GM19438 (cell line): Measurements from ENCODE around the gene HEG1.

Experiments used
- ATAC-seq: cut with Tn5 transposase; IDR thresholded peaks from one replicate; pipeline ENCODE4 v1.9.1; 2021; ENCODE audit warnings: low read depth; ENCODE audit not compliant: unreplicated experiment

The HEG1 gene

DNA sequence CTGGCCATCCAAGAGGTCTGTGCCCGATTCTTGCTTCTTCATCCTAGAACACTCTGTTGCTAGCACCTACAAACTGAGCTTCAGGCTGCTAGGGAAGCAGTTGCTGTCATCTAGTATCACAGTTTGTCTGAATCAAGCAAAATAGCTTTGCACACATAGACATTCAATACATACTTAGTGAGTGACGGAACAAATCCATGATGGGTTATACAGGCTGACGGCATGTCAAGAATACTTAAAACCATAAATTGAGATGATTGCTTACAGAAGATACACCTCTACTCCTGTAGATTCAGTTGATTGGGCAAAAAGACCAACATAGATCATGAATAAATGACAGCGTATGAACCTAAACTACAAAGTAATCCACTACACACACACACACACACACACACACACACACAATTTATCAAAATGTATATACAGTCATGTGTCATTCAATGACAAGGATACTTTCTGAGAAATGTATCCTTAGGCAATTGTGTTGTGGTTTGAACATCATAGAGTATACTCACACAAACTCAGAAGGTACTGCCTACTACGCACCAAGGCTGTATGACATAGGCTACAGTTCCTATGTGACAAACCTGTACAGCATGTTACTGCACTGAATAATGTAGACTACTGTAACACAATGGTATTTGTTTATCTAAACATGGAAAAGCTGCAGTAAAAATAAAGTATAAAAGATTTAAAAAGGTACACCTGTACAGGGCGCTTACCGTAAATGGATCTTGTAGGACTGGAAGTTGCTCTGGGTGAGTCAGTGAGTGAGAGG, 14.4 kb upstream of the HEG1 start:
- ATAC-seq, result no peak

DNA sequence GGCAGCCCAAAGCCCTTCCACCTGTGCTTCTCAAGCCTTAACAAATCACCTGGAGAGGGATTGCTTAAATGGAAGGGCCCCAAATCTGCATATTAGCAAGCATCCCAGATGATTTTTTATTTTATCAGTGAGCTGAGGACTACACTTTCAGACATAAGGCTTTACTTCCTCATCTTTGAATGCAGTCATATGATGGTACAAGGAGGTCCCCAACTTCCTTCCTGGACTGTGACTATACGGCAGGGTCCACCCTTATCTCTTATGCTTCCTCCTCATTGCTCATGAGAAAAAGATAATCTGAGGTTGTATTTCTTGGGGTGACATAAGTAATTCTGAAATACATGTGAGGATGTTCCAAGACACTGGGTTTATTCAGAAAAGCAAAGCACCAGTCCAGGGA, 13.7 kb upstream of the HEG1 start:
- ATAC-seq, result no peak

DNA sequence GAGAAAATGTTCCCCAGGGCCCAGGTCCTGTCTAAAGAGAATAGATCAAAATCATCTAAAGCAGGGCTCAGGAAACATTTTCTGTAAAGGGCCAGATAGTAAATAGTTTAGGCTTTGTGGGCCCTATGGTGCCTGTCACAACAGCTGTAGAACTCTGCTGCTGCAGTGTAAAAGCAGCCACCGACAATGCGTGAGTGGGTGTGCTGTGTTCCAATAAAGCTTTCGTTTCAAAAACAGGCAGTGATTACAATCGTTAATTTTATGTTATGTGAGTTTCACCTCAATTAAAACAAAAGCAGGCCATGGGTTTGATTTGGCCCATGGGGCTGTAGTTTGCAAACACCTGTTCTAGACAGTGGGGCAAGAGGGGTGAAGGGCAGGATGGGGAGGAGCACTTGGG, 12.5 kb upstream of the HEG1 start:
- ATAC-seq, result no peak

DNA sequence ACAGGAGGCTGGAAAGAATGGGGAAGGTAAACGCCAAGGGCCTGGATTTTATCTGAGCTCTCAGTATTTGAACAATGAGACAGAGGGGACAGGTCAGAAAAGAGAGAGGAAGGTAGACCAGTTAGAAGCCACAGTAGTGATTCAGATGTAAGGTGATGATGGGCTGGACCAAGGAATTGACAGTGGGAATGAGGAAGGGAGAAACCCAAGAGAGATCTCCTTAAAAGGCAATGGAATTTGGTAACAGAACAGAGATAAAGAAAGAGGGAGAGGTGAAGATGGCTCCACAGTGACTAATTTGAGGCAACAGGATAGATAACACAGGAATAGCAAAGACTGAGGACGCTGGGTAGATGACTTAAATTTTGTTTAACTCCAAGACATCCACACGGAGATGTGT, 11.4 kb upstream of the HEG1 start:
- ATAC-seq, result no peak

DNA sequence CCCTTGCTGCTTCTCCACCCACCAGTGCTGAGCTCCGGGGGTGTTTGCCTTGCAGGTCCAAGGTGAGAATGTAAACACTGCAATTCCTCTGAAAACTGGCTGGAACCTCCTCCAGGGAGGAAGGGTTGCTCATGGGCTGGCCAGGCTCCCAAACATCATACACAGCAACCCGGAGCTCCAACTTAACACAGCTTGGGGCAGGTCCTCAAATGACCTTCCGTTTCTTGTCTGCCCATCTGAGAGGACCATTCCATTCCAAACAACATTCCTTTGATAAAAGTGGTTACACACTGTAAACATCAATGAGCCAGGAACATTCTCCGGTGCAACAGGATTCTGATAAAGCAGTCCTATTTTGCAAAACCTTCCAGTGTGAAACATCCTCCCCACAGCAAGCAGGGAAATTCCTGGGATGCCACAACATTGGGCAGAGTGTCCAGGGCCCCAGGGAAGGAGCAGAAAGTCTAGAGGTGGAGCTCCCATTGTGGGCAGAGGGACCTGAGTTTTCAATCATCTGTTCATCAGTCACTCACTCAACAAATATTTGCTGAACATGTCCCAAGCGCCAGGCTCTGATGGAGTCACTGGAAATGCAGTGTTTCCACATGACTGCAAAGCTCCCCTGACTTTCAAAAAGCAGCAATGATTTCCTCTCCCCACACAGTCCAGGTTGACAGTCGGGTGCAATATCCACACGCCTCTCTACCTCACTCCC, 7.3 kb upstream of the HEG1 start:
- ATAC-seq, result no peak

DNA sequence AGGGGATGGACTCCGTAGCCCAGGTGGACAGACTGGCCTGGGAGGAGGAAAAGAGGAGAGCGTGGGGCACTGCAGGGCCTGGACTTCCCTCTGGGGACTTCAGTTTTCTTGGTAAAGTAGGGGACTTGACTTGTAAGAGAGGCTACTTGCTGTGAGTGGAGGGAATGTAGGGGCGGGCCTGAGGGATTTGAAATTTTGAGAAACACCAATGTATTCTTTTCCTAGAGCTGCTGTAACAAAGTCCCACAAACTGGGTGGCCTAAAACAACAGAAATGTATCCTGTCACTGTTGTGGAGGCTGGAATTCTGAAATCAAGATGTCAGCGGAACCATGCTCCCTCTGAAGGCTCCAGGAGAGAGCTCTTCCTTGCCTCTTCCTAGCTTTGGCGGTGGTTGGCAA, 5.8 kb upstream of the HEG1 start:
- no peak for ATAC-seq

DNA sequence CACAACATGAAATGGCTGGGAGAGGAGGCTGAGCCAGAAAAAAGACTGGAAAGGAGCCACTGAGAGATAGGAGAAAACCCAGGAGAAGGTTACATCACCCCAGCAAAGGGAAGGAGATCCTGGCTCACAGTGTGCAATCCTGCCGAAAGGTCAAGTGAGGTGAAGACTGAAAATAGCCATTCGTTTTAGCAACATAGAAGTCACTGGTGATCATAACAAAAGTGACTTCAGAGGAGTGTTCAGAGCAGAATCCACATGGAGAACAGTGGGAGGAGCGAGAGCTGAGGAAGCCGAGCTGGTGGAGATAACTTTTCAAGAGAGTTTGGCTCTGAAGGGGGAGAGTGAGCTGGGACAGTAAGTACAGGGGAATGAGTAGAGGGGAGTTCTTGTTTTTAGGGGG, 5.4 kb upstream of the HEG1 start:
- ATAC-seq, result no peak

DNA sequence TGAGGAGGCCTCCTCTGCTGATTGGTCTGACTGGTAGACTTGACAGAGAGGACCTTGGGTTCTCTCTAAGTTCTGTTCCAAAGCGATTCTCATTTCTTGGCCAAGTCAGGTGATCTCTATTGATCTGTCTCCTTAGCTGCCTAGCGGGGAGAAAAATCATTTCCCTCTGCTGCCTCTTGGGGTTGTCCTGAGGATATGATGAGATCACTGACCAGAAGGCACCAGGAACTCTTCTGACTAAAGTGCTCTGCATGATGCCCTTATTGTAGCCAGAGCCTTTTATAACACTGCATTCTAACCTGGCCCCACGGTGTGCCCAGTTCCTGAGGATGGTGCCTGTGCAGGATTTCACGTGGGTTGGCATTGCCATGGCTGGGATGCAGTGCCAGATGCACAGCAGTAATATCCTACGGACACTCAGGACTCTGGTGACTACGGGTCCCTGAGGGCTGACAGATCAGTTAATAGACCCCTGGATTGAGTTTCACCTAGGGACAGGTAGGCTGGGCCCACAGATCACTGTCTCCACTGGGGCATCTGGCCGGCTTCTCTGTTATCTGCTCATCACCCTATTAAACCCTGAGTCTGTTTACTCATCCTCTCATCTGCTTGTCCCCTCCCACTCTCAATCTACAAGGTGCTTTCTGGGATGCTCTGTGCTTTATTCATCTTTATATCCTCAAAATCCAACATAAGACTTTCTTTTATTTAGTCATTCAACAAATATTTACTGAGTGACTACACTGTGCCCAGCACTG, 3.9 kb upstream of the HEG1 start:
- ATAC-seq, result no peak

DNA sequence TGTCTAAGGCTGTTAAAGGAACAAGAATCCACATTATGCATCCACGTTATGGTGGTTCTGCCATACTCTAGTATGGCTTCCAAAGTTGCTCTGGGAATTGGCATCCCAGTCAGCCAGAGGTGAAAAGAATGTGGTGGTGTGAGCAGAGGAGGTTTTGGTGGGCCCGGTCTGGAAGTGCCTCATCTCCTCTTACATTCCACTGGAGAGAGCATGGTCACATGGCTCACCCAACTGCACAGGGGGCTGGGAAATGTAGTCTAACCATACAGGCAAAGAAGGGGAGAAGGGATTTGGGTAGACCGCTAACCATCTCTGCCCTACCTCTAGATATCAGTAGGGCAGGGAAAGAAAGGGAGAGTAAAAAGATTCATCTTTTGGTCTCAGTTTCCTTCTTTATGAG, 3.2 kb upstream of the HEG1 start:
- ATAC-seq, result no peak

DNA sequence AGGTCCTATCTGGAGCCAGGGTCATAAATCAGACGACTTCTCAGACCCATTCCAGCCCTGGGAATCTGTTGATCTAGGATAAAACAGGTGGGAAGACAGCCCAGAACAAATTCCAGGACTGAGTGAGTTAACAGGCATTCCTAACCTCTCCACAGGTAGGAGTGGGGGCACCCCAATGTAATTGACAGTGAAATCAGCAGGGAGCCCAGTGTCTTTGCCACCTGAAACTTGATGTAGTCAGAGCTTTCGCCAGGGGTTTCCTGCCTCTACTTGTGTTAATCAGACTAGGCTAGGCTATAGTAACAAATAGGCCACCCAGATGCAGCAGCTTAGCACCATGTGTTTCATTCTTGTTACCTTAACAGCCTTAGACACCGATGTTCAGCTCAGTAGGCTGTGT, 2.7 kb upstream of the HEG1 start:
- no peak for ATAC-seq

DNA sequence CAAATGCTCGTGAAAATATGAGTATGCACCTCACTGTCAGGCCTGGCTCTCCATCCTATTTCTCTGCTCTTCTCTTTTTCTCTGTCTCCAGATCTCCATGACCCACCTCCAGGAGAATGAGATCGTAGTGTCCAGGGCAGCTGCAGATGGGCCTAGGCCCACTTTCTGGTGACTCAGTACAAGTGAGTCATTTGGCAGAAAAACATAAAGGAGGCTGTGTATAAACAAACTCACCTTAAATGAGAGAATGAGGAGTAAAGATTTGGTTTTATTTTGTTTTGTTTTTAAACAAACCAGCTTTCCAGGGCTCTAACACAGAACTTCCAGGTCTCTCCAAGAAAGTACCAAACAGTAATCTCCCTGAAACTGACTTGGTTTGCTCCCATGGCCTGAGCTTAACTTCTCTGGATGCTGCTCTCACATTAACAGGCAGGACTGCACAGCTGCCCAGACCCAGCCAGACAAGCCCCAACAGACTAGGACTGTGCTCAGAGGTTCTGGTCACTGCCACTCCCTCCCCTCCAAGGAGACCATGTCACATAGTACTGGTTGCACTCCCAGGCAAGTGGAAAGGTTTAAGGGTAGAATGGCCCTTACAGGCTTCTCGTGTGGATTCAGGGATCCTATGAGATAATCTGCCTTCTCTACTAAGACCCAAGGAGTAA, 1.5 kb upstream of the HEG1 start:
- no peak for ATAC-seq

DNA sequence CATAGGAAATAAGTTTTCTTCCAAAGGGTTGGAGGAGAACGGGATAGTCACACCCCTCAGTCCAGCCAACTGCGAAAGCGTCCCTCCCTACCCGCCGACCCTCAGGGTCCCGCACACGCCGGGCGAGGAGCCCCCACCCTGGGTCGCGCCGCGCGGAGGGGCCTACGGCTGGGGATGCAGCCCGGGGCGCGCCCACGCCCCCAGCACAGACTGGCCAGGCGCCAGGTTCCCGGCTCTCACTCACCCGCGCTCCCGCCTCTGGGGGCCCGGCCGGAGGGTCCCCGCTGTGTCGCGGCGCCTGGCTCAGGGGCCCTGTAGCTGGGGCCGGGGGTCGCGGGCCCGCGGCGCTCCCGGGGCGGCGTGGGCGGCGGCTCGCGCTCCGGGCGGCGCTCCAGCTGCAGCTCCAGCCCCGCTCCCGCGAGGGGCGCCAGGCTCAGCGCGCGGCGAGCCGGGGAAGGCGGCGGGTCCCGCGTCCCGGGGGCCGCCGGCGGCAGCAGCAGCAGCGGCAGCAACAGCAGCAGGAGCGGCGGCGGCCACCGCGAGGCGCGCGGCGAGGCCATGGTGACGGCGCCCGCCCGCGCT, 375 bp downstream of the HEG1 start:
- peak; percentile 11 for ATAC-seq

DNA sequence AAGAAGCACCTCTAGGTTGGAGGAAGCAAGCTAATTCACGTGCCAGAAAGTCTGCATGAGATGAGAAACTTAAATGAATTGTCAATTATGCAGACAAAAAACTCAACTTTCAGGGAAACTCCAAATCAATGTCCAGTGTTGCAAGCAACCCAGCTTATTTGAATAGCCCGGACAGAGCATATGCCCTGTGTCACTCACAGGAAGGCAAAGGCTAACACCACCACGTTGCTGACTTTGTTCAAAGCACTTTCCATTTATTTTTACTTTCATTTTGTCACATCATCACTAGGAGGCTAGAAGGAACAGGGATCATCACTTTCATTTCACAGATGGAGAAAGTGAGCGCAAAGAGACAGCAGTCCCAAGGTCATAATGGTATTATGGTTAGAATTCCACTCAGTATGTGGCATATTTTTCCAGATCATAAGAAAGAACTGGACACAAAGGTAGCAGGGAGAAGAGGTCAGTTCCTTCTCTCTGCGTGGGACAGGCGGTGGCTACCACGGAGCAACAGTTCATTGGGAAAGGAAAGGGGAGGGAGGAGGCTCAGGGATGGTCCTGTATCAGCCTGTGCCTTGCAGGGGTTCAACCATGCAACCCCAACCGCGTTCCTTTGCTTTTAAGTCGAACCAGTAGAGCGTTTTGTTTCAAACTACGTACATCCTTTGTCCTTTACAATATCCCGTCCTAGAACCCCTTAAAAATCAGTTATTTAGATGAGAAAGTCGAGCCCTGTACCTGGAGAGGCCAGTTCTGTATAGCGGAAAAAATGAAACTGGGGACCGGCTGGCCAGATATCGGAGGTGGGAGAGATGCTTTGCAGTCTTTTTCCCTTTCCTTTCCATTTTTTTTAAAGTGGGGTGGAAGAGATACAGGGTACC, 1.1 kb downstream of the HEG1 start:
- ATAC-seq, result peak; percentile 38

DNA sequence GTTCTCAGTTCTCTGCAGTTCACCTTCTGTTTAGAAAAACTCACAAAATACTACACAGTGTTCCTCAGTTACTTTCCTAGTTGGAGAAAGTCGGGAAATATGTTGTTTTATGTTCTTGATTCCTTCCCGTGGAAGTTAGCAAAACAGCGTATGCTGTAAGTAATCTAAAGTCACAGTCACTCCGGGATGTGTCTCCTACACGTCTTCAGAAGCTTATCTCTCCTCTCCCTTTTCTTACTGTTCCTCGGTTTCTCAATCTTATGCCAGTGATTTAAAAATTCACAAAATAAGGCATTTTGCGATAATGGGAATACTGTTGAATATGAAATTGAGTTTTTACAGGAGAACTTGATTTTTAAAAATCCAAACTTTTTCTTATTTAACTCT, 1.7 kb downstream of the HEG1 start:
- no peak for ATAC-seq

DNA sequence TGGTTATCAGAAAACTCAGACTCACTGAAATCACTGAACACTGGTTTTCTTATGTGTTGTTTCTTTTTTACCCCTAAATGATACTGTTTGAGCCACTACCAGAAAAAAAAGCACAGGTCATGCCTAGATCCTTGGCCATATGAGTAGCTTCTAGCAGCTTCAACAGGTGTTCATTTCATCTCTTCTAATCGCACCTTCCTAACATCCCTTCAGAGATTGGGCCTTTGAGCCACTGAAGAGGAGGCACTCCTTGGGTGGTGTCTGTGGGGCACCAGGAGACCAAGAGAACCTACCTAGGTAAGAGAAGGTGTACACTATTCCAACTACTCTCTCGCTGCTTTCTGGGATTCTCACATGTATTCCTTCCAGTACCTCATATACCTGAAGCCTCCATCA, 2.5 kb downstream of the HEG1 start:
- ATAC-seq, result no peak

DNA sequence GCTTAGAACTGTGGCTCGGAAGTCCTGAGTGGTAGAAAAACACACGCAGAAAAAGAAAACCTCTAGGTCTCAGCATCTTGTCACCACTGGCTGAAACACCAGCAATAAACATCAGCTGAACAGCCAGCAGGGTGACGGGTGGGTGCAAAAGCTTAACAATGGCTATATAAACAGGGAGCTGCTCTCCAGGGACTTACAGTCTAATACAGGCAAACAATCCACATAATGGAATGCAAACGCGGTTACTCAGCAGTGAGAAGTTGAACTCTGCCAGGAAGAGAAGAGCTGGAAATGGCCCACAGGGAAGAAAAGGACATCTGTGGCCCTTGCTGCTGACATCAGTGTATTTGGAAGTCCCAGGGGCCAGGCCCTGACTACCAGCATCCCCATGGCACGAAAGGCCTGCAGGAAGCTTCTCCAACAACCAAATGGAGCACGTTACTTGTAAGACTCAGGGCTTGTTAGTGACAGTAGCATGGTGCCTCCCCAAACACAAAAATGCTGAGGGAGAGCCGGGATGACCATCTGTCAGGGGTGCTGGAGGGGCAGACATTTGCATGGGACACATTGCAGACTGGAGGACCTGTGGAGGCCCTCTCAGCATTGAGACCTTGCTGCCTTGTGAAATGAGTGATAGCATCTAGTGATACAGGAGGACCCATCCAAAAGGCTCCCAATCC, 3.0 kb downstream of the HEG1 start:
- ATAC-seq, result no peak

DNA sequence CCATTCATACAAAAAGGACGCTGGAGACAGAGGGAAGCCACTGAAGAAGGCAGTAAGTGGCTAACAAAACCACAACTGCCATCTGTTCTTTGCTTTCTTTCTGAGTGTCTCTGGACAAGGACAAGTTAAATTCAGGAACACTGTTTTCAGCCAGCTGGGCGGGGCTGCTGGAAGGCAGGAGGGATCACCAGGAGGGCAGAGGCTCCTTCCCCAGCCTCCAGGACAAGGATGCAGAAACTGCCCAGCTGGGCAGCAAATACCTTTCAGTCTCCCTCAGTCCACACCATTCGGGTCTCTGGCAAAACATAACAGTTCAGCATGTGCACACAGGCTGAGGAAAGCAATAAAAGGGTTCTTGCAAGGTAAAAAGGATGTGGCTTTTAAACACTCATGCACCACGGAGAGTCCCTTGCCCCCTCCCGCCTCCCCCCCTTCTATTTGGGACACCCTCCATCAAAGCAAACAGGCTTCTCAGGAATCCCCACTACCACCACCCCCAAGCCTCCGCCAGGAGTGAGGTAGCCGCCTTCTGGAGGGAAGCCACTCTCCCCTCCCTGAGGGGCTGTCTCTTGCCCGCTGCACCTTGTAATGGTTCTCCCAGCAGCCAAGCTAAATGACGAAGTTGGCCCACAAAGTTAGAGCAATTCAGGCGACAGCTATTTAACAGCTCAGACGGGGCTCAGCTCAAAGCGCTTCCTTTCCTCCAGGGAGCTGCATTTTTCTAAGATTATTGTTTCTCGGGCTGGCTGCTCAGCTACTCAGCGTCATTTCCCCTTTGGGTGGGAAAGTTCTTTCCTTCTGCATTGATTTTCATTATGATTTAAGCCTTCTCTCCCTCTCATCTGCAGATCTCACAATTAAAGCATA, 3.8 kb downstream of the HEG1 start:
- ATAC-seq, result no peak

DNA sequence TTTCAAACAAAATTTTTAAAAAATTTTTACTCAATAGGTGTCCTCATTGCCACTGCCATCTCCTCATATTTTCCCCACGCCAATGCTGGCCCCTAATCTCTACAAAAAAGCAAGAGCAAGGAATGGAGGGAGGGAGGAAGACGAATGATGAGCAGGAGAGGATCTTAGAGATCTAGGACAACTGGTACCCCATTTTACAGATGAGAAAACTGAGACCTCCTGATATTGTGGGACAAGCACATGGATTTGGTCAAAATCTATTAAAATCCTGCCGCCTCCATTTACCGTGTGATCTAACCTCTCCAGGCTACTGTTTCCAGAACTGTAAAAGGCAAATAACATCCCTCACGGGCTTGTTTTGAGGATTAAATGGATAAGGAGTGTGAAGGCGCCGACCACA, 4.6 kb downstream of the HEG1 start:
- ATAC-seq, result no peak
